CD8-positive, alpha-beta memory T cell (primary cell): Measurements from ENCODE around the gene TMEM271. TPM values are rescaled to one million over a fixed set of nuclear protein-coding genes. Genes with fewer than 3 reads are reported as not detected.

Source experiments
- CTCF ChIA-PET: fragments of 350-600 bp; sonication (Branson Sonifier 250); formaldehyde crosslinking; loops from one replicate; lab custom pipeline; 2021; ENCODE audit warnings: antibody characterized with exemption; lab: Charles Lee
- POLR2A ChIA-PET: fragments of 350-600 bp; sonication (Branson Sonifier 250); formaldehyde crosslinking; loops from one replicate; lab custom pipeline; 2021; ENCODE audit warnings: antibody characterized with exemption; lab: Charles Lee
- DNase-seq, 5 donors: peaks; one replicate each; pipeline versions ENCODE4 v3.0.0 to v3.0.0-alpha.2; 2020 to 2022; ENCODE audit warnings: mixed read lengths in 1 of 5
- H3K27ac ChIP-seq: one replicate; pipeline ENCODE4 v1.7.0; 2013; ENCODE audit warnings: low read depth, mild to moderate bottlenecking, low read length, moderate library complexity
- H3K27me3 ChIP-seq: 2 replicates; pipeline ENCODE4 v1.7.0; 2013; ENCODE audit warnings: low read length, mild to moderate bottlenecking; ENCODE audit not compliant: insufficient read depth, poor library complexity, severe bottlenecking
- H3K36me3 ChIP-seq: 2 replicates; pipeline ENCODE4 v1.7.0; 2013; ENCODE audit warnings: mild to moderate bottlenecking, low read length, moderate library complexity; ENCODE audit not compliant: insufficient read depth
- H3K4me1 ChIP-seq: 2 replicates; pipeline ENCODE4 v1.7.0; 2013; ENCODE audit warnings: mild to moderate bottlenecking, low read length, moderate library complexity; ENCODE audit not compliant: insufficient read depth
- H3K4me3 ChIP-seq: 2 replicates; pipeline ENCODE4 v1.7.0; 2013; ENCODE audit warnings: mild to moderate bottlenecking, low read length
- H3K9me3 ChIP-seq: 2 replicates; pipeline ENCODE4 v1.7.0; 2013; ENCODE audit warnings: mild to moderate bottlenecking, low read length
- H3K27ac Mint-ChIP-seq, 8 donors: one replicate each; pipeline ENCODE4 v1.8.0; 2020 to 2021; ENCODE audit warnings: mixed read lengths in 8 of 8, mild to moderate bottlenecking in 6 of 8, inconsistent platforms in 3 of 8, moderate library complexity in 3 of 8
- H3K27me3 Mint-ChIP-seq, 2 donors: one replicate each; pipeline ENCODE4 v1.8.0; 2020 to 2021; ENCODE audit warnings: mixed read lengths in 2 of 2, mild to moderate bottlenecking in 1 of 2, moderate library complexity in 1 of 2
- H3K36me3 Mint-ChIP-seq, 3 donors: one replicate each; pipeline ENCODE4 v1.8.0; 2020 to 2021; ENCODE audit warnings: mixed read lengths in 3 of 3, inconsistent platforms in 1 of 3, mild to moderate bottlenecking in 1 of 3
- H3K4me1 Mint-ChIP-seq, 3 donors: one replicate each; pipeline ENCODE4 v1.8.0; 2020 to 2021; ENCODE audit warnings: mixed read lengths in 3 of 3, inconsistent platforms in 1 of 3, mild to moderate bottlenecking in 1 of 3
- H3K4me3 Mint-ChIP-seq, 7 donors: one replicate each; pipeline ENCODE4 v1.8.0; 2020 to 2021; ENCODE audit warnings: mixed read lengths in 7 of 7, mild to moderate bottlenecking in 6 of 7, moderate library complexity in 4 of 7, inconsistent platforms in 2 of 7
- H3K9me3 Mint-ChIP-seq, 5 donors: one replicate each; pipeline ENCODE4 v1.8.0; 2020 to 2022; ENCODE audit warnings: mixed read lengths in 5 of 5, mild to moderate bottlenecking in 3 of 5, moderate library complexity in 2 of 5, inconsistent platforms in 1 of 5
- polyA plus RNA-seq: library from polyadenylated mRNA; unstranded; fragments of 300-500 nt; fragmentation: Illumina TruSeq; gene quantifications from one replicate; pipeline ENCODE4 v1.2.3, GENCODE V29; 2021
- total RNA-seq, 2 experiments: library from RNA; stranded (reverse); gene quantifications; one replicate each; pipeline ENCODE4 v1.2.3, GENCODE V29; 2021

TMEM271 gene
- total and polyA plus RNA-seq, 3 experiments from 2014 or later, result not detected

DNA sequence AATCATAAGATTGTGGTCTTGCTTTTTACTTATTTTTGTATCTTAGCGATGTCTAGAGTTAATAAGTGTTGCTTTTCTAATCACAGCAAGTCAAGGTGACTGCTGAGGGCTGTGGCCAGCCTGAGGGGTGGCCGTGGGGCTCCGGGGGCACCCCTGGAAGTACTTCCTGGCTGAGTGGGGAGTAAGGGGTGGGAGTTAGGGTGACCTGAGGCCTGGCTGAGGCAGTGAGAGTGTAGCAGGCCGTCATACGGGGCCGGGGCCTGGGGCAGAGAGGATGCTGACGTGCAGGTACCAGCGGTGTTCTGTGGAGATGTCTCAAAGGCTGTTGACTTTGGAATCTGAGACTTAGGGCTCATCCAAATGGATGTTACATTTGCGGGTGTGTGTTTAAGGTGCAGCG, 47.8 kb downstream of the TMEM271 start:
- Histone ChIP-seq H3K36me3 (no peaks in the 10 kb centered on the region), H3K9me3 (no peaks in the 10 kb centered on the region), H3K27ac (no peak overlapping the region), H3K4me3 (no peak overlapping the region), H3K4me1 (no peaks in the 10 kb centered on the region), H3K27me3 (no peaks in the 10 kb centered on the region)
- no peak overlapping the region for H3K4me3 Mint-ChIP-seq
- peaks cover 28 to 93% (median 39%) of the 10 kb centered on the region in 3 donors for H3K36me3 Mint-ChIP-seq
- peak overlapping the region in 1 of 8 donors; percentile 24 for H3K27ac Mint-ChIP-seq
- DNase-seq, result no peak
- ChIA-PET CTCF (no interaction called here), POLR2A (no interaction called here)
- peaks cover 0 to 1% of the 10 kb centered on the region in 2 donors for H3K27me3 Mint-ChIP-seq
- H3K4me1 Mint-ChIP-seq, result peaks cover 0 to 4% (median 0%) of the 10 kb centered on the region in 3 donors
- H3K9me3 Mint-ChIP-seq, result peaks cover 0 to 1% (median 0%) of the 10 kb centered on the region in 5 donors

DNA sequence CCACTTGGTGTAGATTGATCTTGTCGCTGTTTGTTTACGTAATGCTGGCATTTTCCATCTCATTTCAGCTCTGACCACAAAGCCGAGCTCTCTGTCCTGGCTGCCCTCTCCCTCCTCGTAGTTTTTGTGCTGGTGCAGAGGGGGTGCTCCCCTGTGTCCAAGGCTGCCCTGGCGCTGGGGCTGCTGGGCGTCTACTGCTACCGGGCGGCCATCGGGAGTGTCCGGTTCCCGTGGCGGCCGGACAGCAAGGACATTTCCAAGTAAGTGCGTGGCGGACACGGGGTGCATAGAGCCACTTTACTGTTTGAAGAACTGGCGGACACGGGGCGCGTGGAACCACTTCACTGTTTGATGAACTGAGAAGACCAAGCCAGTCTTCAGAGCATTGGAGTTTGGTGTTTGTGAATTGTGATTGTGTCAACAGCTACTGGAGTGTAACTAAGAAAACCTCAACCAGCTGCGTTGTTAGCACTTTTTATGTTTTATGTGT, 49.1 kb downstream of the TMEM271 start:
- peaks cover 18 to 93% (median 34%) of the 10 kb centered on the region in 3 donors for H3K36me3 Mint-ChIP-seq
- no peak overlapping the region for H3K4me3 Mint-ChIP-seq
- Histone ChIP-seq H3K4me1 (no peaks in the 10 kb centered on the region), H3K4me3 (no peak overlapping the region), H3K36me3 (peaks cover 11% of the 10 kb centered on the region), H3K9me3 (no peaks in the 10 kb centered on the region), H3K27ac (no peak overlapping the region), H3K27me3 (no peaks in the 10 kb centered on the region)
- POLR2A ChIA-PET, result no interaction called here
- CTCF ChIA-PET, result no interaction called here
- no peak overlapping the region for H3K27ac Mint-ChIP-seq
- H3K9me3 Mint-ChIP-seq, result no peaks in the 10 kb centered on the region
- H3K4me1 Mint-ChIP-seq, result peaks cover 0 to 4% (median 0%) of the 10 kb centered on the region in 3 donors
- H3K27me3 Mint-ChIP-seq, result peaks cover 0 to 1% of the 10 kb centered on the region in 2 donors
- no peak for DNase-seq

DNA sequence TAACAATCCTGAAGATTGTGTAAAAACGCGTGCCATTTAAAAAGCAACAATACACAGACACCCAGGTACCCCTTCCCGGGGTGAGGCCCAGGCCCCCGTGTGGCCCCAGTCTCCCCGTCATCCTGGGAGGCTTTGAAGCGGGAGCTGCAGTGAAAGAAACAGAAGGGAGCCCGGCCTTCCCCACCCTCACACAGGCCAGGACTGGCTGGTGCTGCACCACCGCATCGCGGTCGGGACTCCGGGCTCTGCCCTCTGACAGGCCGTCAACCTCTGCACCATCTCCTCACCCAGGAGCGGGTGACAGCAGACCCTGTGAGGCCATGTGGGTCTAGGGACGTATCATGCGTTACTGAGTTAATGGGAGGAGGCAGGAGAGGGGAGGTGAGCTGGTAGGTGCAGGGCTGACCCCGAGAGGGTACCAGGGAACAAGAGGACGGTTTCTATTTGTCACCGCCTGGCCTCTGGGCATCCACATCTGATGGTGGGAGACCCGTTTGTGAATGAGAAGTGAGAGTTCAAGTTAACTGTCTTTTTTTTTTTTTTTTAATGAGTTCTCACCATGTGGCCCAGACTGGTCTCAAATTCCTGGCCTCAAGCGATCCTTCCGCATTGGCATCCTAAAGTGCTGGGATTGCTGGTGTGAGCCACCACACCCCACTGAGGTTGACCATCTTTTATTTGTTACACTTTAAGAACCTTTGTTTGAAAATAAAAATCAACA, 49.7 kb downstream of the TMEM271 start:
- H3K27me3 Mint-ChIP-seq, result peaks cover 0 to 1% of the 10 kb centered on the region in 2 donors
- no peak for DNase-seq
- ChIA-PET CTCF (no interaction called here), POLR2A (no interaction called here)
- H3K4me1 Mint-ChIP-seq, result peaks cover 0 to 4% (median 0%) of the 10 kb centered on the region in 3 donors
- H3K27me3 ChIP-seq, result no peaks in the 10 kb centered on the region
- H3K9me3 Mint-ChIP-seq, result no peaks in the 10 kb centered on the region
- no peak overlapping the region for H3K4me3 Mint-ChIP-seq
- no peak overlapping the region for H3K27ac Mint-ChIP-seq
- H3K9me3 ChIP-seq, result no peaks in the 10 kb centered on the region
- no peak overlapping the region for H3K27ac ChIP-seq
- H3K4me1 ChIP-seq, result no peaks in the 10 kb centered on the region
- no peak overlapping the region for H3K4me3 ChIP-seq
- H3K36me3 ChIP-seq, result peaks cover 14% of the 10 kb centered on the region
- H3K36me3 Mint-ChIP-seq, result peaks cover 14 to 93% (median 35%) of the 10 kb centered on the region in 3 donors

- POLR2A ChIA-PET, result no interaction called here
- H3K4me1 ChIP-seq, result no peaks in the 10 kb centered on the region
- H3K27ac ChIP-seq, result no peak overlapping the region
- H3K9me3 ChIP-seq, result no peaks in the 10 kb centered on the region
- peaks cover 0 to 4% (median 0%) of the 10 kb centered on the region in 3 donors for H3K4me1 Mint-ChIP-seq
- H3K27ac Mint-ChIP-seq, result no peak overlapping the region
- peaks cover 13 to 91% (median 33%) of the 10 kb centered on the region in 3 donors for H3K36me3 Mint-ChIP-seq
- H3K9me3 Mint-ChIP-seq, result no peaks in the 10 kb centered on the region
- no peak overlapping the region for H3K4me3 ChIP-seq
- H3K36me3 ChIP-seq, result peaks cover 17% of the 10 kb centered on the region
- H3K4me3 Mint-ChIP-seq, result no peak overlapping the region
- H3K27me3 Mint-ChIP-seq, result peaks cover 0 to 1% of the 10 kb centered on the region in 2 donors
- DNase-seq, result no peak
- CTCF ChIA-PET, result no interaction called here
- no peaks in the 10 kb centered on the region for H3K27me3 ChIP-seq
These were observed 50.4 kb downstream of the TMEM271 start for GRCh38 chr4:525660-526059.

DNA sequence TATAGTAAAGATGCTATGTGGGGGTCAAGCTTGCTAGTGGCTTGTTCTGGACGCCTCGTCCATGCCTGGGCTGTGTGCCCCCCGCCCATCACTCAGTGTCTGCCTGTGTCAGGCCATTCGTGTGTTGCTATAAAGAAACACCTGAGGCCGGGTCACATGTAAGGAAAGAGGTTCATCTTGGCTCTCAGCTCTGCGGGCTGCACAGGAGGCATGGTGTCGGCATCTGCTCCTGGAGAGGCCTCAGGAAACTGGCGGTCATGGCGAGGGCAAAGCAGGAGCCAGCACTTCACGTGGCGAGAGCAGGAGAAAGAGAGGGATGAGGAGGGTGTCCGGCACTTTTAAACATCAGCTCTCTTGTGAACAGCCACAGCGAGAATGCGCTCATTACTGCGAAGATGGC, 51.9 kb downstream of the TMEM271 start:
- ChIA-PET POLR2A (no interaction called here), CTCF (no interaction called here)
- H3K27me3 ChIP-seq, result no peaks in the 10 kb centered on the region
- H3K4me1 ChIP-seq, result no peaks in the 10 kb centered on the region
- H3K4me3 ChIP-seq, result no peak overlapping the region
- H3K27ac ChIP-seq, result no peak overlapping the region
- H3K36me3 Mint-ChIP-seq, result peaks cover 9 to 89% (median 28%) of the 10 kb centered on the region in 3 donors
- H3K4me1 Mint-ChIP-seq, result peaks cover 0 to 3% (median 0%) of the 10 kb centered on the region in 3 donors
- no peak overlapping the region for H3K4me3 Mint-ChIP-seq
- H3K27ac Mint-ChIP-seq, result no peak overlapping the region
- no peak for DNase-seq
- no peaks in the 10 kb centered on the region for H3K9me3 ChIP-seq
- peaks cover 17% of the 10 kb centered on the region for H3K36me3 ChIP-seq
- H3K9me3 Mint-ChIP-seq, result peaks cover 0 to 1% (median 0%) of the 10 kb centered on the region in 5 donors
- H3K27me3 Mint-ChIP-seq, result peaks cover 0 to 1% of the 10 kb centered on the region in 2 donors

Other genes starting within 250 kb of the TMEM271 start
- 10 to 100 TPM; 20.8 to 22.1 TPM for gene ZNF141, start 238.5 kb downstream of the TMEM271 start, total RNA-seq
- 8.6 TPM for gene ZNF141, start 238.5 kb downstream of the TMEM271 start, polyA plus RNA-seq
- gene ZNF721, start 77.1 kb downstream of the TMEM271 start, total RNA-seq, result 10 to 100 TPM; 31.1 to 31.5 TPM
- gene ZNF721, start 77.1 kb downstream of the TMEM271 start, polyA plus RNA-seq, result 42.1 TPM
- gene PIGG, start 77.1 kb downstream of the TMEM271 start, total RNA-seq, result 10 to 100 TPM; 38.1 to 43.8 TPM
- 26.9 TPM for gene PIGG, start 77.1 kb downstream of the TMEM271 start, polyA plus RNA-seq
- gene PDE6B, start 49.3 kb upstream of the TMEM271 start, total RNA-seq, result 10 to 100 TPM in 1 of 2 experiments, 1 to 10 TPM in 1; 9.3 to 10.1 TPM
- 21.5 TPM for gene PDE6B, start 49.3 kb upstream of the TMEM271 start, polyA plus RNA-seq
- 100 to 1,000 TPM; 284 to 291 TPM for gene ATP5ME, start 98.0 kb upstream of the TMEM271 start, total RNA-seq
- gene ATP5ME, start 98.0 kb upstream of the TMEM271 start, polyA plus RNA-seq, result 441 TPM
- gene MYL5, start 98.2 kb upstream of the TMEM271 start, total RNA-seq, result 10 to 100 TPM; 17.1 to 19.5 TPM
- 5.2 TPM for gene MYL5, start 98.2 kb upstream of the TMEM271 start, polyA plus RNA-seq
- gene SLC49A3, start 112.9 kb upstream of the TMEM271 start, total RNA-seq, result 1 to 10 TPM in 1 of 2 experiments, under 1 TPM in 1; 0.80 to 1.1 TPM
- 0.52 TPM for gene SLC49A3, start 112.9 kb upstream of the TMEM271 start, polyA plus RNA-seq
- gene PCGF3, start 129.5 kb upstream of the TMEM271 start, total RNA-seq, result 10 to 100 TPM; 24.7 to 26.1 TPM
- 4.8 TPM for gene PCGF3, start 129.5 kb upstream of the TMEM271 start, polyA plus RNA-seq
- gene CPLX1, start 249.8 kb upstream of the TMEM271 start, total RNA-seq, result under 1 TPM; 0.13 to 0.16 TPM
- not detected for gene CPLX1, start 249.8 kb upstream of the TMEM271 start, polyA plus RNA-seq